WTC11 (cell line): ENCODE data around the gene BMP8A. TPM values are rescaled to one million over a fixed set of nuclear protein-coding genes. Genes with fewer than 3 reads are reported as not detected.
"Not testable (repeated sequence)": the region's sequence is repeated elsewhere in the genome, so short reads cannot be mapped to it uniquely, and the experiment has no call there.

Source experiments
- ATAC-seq: fragments of 200-7000 bp; cut with Tn5 transposase; 2 replicates; pipeline ENCODE4 v1.10.0; 2021; ENCODE audit warnings: mild to moderate bottlenecking, moderate library complexity
- CTCF ChIA-PET: fragments of 300-600 bp; sonication (Branson Sonifier 250); formaldehyde crosslinking; loops from one replicate; lab custom pipeline; 2021; ENCODE audit warnings: antibody characterized with exemption; lab: Charles Lee
- POLR2A ChIA-PET: fragments of 350-600 bp; sonication (Branson Sonifier 250); formaldehyde crosslinking; loops from one replicate; lab custom pipeline; 2021; ENCODE audit warnings: antibody characterized with exemption; lab: Charles Lee
- DNase-seq: peaks from one replicate; pipeline ENCODE4 v3.0.0; 2021; ENCODE audit warnings: low spot score
- H3K27ac Mint-ChIP-seq: 2 replicates; pipeline ENCODE4 v1.8.0; 2021; ENCODE audit warnings: mixed read lengths
- H3K27me3 Mint-ChIP-seq: 2 replicates; pipeline ENCODE4 v1.8.0; 2021; ENCODE audit warnings: low read depth, mild to moderate bottlenecking, moderate library complexity, mixed read lengths
- H3K36me3 Mint-ChIP-seq: 2 replicates; pipeline ENCODE4 v1.8.0; 2021; ENCODE audit warnings: mixed read lengths
- H3K4me1 Mint-ChIP-seq: 2 replicates; pipeline ENCODE4 v1.8.0; 2022; ENCODE audit warnings: mixed read lengths
- H3K4me3 Mint-ChIP-seq: 2 replicates; pipeline ENCODE4 v1.8.0; 2021; ENCODE audit warnings: mild to moderate bottlenecking, moderate library complexity, mixed read lengths
- H3K9me3 Mint-ChIP-seq: 2 replicates; pipeline ENCODE4 v1.8.0; 2021; ENCODE audit warnings: mixed read lengths
- ESRRA ChIP-seq: sonication (generic); formaldehyde crosslinking; IDR thresholded peaks from 2 replicates; pipeline ENCODE4 v1.8.1; 2022; ENCODE audit warnings: mild to moderate bottlenecking, missing genetic modification reagents, borderline replicate concordance
- FOXJ3 ChIP-seq: sonication (generic); formaldehyde crosslinking; IDR thresholded peaks from 2 replicates; pipeline ENCODE4 v1.9.0; 2021; ENCODE audit warnings: missing genetic modification reagents, mild to moderate bottlenecking, borderline replicate concordance
- HMGA2 ChIP-seq: fragments of 250-450 bp; sonication (Bioruptor Pico); IDR thresholded peaks from 2 replicates; pipeline ENCODE4 v1.4.0; 2021; ENCODE audit warnings: mild to moderate bottlenecking, moderate library complexity
- KAT7 ChIP-seq: sonication (generic); formaldehyde crosslinking; IDR thresholded peaks from 2 replicates; pipeline ENCODE4 v1.8.1; 2023; ENCODE audit warnings: missing genetic modification reagents, mild to moderate bottlenecking, borderline replicate concordance
- NR2C2 ChIP-seq: sonication (generic); formaldehyde crosslinking; IDR thresholded peaks from 2 replicates; pipeline ENCODE4 v1.8.0; 2022; ENCODE audit warnings: mild to moderate bottlenecking, missing genetic modification reagents
- NR3C1 ChIP-seq: sonication (generic); formaldehyde crosslinking; conservative IDR thresholded peaks from 2 replicates; pipeline ENCODE4 v1.8.1; 2023; ENCODE audit warnings: low read depth, mild to moderate bottlenecking, missing genetic modification reagents
- OVOL2 ChIP-seq: fragments of 250-450 bp; sonication (Bioruptor Pico); IDR thresholded peaks from 2 replicates; pipeline ENCODE4 v1.9.0; 2021; ENCODE audit warnings: mild to moderate bottlenecking, borderline replicate concordance
- ZNF121 ChIP-seq: sonication (generic); formaldehyde crosslinking; IDR thresholded peaks from 2 replicates; pipeline ENCODE4 v1.8.0; 2023; ENCODE audit warnings: missing genetic modification reagents
- ZNF232 ChIP-seq: sonication (generic); formaldehyde crosslinking; IDR thresholded peaks from 2 replicates; pipeline ENCODE4 v1.8.0; 2022; ENCODE audit warnings: mild to moderate bottlenecking, missing genetic modification reagents
- total RNA-seq: library from RNA; stranded (reverse); gene quantifications from 3 replicates; pipeline ENCODE4 v1.2.3, GENCODE V29; 2021
- TF ChIP-seq, protein P1 (sequence below): sonication (generic); formaldehyde crosslinking; IDR thresholded peaks from 2 replicates; pipeline ENCODE4 v1.8.1; 2023; ENCODE audit warnings: mild to moderate bottlenecking, missing genetic modification reagents
- TF ChIP-seq, protein P2 (sequence below): fragments of 200-600 bp; IDR thresholded peaks from 2 replicates; pipeline ENCODE4 v1.8.0; 2022; ENCODE audit warnings: antibody characterized with exemption
- TF ChIP-seq, protein P3 (sequence below): fragments of 250-450 bp; sonication (Bioruptor Pico); conservative IDR thresholded peaks from 2 replicates; pipeline ENCODE4 v1.9.0; 2021; ENCODE audit warnings: mild to moderate bottlenecking

The BMP8A gene
- total RNA-seq, 1 experiment from 2014 or later: 0.94 TPM

DNA sequence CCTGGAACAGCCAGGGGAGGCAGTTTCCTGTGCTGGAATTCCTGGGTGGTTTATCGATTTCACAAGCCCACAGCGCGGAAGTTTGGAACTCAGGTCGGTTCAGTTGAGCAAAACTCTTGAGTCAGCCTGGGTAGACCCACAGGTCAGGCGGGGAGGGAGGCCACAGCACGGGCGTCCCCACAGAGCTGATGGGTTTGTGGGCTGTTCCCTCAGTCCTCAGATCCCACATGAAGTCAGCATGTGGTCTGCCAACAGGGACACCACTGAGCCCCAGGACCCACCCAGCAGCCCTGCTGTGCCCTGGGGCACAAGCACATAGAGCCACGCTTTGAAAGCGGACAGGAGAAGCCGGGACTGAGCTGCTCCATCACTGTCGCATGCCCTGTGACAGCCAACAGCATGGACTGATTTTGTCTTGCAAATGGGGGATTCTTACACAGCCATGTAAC is 17.4 kb downstream of the BMP8A start:
- ATAC-seq (no peak), DNase-seq (no peak)
- CTCF ChIA-PET: interaction anchor here (1.4 to 1.5 kb wide), 2 partner anchors 30 to 149 kb away, joined by 3 to 9 read pairs; no protein-coding TSS in a partner anchor
- H3K27ac Mint-ChIP-seq: no peak overlapping the region
- H3K4me3 Mint-ChIP-seq: no peak overlapping the region
- peaks cover 12% of the 10 kb centered on the region for H3K4me1 Mint-ChIP-seq
- H3K36me3 Mint-ChIP-seq: no peaks in the 10 kb centered on the region
- H3K27me3 Mint-ChIP-seq: peaks cover 13% of the 10 kb centered on the region
- POLR2A ChIA-PET: no interaction called here
- no peaks in the 10 kb centered on the region for H3K9me3 Mint-ChIP-seq
- no peak for TF ChIP-seq KAT7 (CRISPR knock-in tag)
- TF ChIP-seq HMGA2 (CRISPR knock-in tag): no peak
- no peak for TF ChIP-seq ESRRA
- no peak for TF ChIP-seq NR2C2 (CRISPR knock-in tag)
- TF ChIP-seq NR3C1 (CRISPR knock-in tag): no peak
- no peak for TF ChIP-seq ZNF121 (CRISPR knock-in tag)
- TF ChIP-seq FOXJ3 (CRISPR knock-in tag): no peak
- no peak for TF ChIP-seq ZNF232 (CRISPR knock-in tag)
- TF ChIP-seq, protein P1, sequence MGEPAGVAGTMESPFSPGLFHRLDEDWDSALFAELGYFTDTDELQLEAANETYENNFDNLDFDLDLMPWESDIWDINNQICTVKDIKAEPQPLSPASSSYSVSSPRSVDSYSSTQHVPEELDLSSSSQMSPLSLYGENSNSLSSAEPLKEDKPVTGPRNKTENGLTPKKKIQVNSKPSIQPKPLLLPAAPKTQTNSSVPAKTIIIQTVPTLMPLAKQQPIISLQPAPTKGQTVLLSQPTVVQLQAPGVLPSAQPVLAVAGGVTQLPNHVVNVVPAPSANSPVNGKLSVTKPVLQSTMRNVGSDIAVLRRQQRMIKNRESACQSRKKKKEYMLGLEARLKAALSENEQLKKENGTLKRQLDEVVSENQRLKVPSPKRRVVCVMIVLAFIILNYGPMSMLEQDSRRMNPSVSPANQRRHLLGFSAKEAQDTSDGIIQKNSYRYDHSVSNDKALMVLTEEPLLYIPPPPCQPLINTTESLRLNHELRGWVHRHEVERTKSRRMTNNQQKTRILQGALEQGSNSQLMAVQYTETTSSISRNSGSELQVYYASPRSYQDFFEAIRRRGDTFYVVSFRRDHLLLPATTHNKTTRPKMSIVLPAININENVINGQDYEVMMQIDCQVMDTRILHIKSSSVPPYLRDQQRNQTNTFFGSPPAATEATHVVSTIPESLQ: no peak

DNA sequence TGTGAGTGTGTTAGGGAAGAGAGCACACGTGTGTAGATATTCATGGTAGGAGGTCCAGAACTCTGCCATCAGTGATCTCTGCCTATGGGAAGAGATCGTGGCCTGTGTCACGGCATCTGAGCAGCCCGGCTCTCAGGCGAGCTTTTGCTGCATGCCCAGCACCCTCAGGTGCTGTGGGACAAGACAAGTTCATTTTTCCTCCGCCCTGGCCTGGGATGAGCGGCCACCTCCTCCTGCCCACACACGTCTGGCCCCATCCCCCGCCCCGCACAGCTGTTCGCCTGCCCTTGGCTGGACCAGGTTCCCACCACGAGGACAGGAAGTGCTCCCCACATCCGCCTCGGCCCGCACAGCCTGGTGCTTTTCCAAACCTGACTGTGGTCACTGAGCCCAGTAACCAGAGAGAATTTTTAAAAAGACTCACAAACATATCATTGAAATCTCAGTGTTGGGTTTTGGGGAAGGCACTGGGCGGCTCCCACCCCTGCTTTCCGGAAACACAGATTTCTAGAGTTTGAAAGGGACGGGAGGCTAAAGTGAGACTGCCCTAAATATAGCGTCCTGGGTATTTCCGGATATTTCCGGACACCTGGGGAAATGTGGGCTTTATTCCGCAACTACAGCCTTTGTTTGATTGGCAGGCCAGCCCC is 18.0 kb downstream of the BMP8A start:
- no peak overlapping the region for H3K27ac Mint-ChIP-seq
- no peak overlapping the region for H3K4me3 Mint-ChIP-seq
- H3K4me1 Mint-ChIP-seq: peaks cover 12% of the 10 kb centered on the region
- no peak for DNase-seq
- peaks cover 13% of the 10 kb centered on the region for H3K27me3 Mint-ChIP-seq
- CTCF ChIA-PET: interaction anchor here (1.5 kb wide), 1 partner anchor 29 kb away, joined by 9 read pairs; no protein-coding TSS in a partner anchor
- TF ChIP-seq, protein P2, sequence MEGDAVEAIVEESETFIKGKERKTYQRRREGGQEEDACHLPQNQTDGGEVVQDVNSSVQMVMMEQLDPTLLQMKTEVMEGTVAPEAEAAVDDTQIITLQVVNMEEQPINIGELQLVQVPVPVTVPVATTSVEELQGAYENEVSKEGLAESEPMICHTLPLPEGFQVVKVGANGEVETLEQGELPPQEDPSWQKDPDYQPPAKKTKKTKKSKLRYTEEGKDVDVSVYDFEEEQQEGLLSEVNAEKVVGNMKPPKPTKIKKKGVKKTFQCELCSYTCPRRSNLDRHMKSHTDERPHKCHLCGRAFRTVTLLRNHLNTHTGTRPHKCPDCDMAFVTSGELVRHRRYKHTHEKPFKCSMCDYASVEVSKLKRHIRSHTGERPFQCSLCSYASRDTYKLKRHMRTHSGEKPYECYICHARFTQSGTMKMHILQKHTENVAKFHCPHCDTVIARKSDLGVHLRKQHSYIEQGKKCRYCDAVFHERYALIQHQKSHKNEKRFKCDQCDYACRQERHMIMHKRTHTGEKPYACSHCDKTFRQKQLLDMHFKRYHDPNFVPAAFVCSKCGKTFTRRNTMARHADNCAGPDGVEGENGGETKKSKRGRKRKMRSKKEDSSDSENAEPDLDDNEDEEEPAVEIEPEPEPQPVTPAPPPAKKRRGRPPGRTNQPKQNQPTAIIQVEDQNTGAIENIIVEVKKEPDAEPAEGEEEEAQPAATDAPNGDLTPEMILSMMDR: no peak
- TF ChIP-seq OVOL2 (CRISPR knock-in tag): no peak
- TF ChIP-seq, protein P3, sequence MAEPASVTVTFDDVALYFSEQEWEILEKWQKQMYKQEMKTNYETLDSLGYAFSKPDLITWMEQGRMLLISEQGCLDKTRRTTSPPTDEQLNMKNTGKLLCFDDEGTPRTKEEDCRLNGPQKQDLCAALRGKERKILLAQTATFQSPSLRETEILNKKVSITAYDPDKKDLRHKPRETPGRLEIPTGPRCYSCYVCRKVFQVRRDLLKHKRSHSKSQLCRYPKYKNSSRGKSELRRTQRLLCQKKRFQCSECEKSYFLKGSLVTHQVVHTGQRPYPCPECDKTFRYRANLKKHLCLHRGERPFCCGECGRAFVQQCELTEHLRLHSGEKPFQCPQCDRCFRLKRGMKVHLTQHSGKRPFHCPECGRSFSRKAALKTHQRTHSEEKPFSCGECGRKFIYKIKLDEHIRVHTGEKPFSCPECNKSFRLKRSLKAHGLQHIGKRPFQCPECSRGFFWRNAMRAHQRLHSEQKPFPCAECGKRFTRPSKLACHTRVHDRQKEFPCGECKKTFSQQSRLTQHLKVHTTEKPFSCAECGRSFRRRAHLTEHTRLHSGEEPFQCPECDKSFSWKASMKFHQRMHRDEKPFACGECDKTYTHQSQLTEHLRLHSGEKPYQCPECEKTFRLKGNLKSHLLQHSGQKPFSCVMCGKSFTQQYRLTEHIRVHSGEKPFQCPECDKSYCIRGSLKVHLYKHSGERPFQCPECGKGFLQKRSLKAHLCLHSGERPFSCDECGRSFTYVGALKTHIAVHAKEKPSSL (CRISPR knock-in tag): no peak
- TF ChIP-seq, all 79 proteins: peak for 0
- Mint-ChIP-seq H3K36me3 (no peaks in the 10 kb centered on the region), H3K9me3 (no peaks in the 10 kb centered on the region)
- ATAC-seq: no peak
- POLR2A ChIA-PET: no interaction called here

DNA sequence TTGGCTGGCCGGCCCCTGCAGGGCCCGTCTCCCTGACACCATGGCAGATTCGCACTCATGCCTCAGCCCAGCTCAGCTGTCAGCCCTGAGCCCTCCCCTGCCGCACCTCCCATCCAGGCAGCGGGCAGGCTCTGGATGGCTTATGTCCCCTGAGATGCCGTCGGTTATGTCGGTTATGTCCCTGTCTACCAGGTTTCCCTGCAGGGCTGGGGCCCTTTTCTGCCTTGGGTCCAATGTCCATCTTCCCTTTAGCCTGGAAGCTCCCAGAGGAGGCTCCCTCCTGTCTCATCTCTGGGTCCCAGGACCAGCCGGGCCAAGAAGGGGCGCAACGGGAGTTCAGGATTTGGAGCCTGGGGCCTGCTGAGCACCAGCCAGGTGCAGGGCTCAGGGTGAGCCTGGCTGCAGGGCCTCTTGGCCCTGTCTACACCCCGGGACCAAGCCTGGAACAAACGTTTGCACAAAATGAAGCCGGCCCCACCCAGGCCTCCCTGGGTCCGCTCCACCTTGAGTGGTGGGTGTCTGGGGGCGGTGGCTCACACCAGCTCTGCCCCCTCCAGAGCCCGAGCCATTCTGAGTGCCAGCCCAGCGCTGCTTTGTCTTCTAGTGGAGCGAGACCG is 19.2 kb downstream of the BMP8A start:
- CTCF ChIA-PET: interaction anchor here (1.0 kb wide), 1 partner anchor 28 kb away, joined by 5 read pairs; no protein-coding TSS in a partner anchor
- H3K27ac Mint-ChIP-seq, H3K9me3 Mint-ChIP-seq, DNase-seq, H3K36me3 Mint-ChIP-seq, ATAC-seq, POLR2A ChIA-PET, H3K4me3 Mint-ChIP-seq: not testable (repeated sequence)
- peaks cover 17% of the 10 kb centered on the region for H3K27me3 Mint-ChIP-seq
- H3K4me1 Mint-ChIP-seq: peaks cover 12% of the 10 kb centered on the region

DNA sequence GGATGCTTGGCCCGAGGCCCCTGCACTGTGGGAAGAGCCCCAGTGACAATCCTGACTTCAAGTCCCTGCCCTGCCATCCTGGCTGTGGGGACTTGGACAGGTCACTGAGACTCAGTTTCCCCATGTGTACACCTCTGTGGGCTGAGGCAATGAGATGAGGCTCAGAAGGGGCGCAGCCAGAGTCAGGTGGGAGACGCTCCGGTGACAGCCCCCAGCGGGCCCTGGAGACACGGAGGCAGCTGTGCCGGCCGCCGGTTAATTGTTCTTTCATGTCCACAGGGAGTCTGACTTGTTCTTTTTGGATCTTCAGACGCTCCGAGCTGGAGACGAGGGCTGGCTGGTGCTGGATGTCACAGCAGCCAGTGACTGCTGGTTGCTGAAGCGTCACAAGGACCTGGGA is 20.0 kb downstream of the BMP8A start:
- POLR2A ChIA-PET, CTCF ChIA-PET, ATAC-seq: not testable (repeated sequence)

DNA sequence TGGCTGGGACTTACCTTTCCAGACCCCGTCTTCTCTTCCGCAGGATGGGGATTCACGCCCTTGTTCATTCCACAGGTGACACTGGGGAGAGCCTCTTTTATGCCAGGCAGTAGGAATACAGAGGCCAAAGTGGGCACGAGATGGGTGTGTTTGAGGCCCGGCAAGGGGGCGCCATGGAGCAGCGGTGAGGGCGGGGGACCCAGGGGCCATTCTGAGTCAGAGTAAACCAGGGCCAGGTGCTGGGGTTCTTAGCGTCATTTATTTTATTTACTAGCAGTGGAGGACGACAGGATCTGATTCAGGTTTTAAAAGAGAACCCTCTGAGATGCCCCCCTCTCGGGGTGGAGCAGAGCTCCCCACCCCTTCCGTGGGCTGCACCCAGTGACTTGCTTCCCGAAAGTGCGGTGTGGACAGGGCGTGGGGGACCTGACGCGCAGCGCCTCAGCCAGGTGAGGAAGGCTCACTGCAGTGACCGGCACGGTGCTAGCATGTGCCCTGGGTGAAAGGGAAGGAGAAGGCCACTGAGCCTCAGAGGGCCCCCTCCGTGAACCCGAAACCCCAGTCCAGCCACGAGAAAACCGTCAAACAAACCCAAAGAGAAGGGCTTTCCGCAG is 20.9 kb downstream of the BMP8A start:
- ATAC-seq: peak; percentile 75
- H3K36me3 Mint-ChIP-seq, DNase-seq, CTCF ChIA-PET, H3K9me3 Mint-ChIP-seq, POLR2A ChIA-PET, H3K4me3 Mint-ChIP-seq, H3K27ac Mint-ChIP-seq: not testable (repeated sequence)
- Mint-ChIP-seq H3K27me3 (peaks cover 20% of the 10 kb centered on the region), H3K4me1 (peaks cover 10% of the 10 kb centered on the region)

More for the DNA sequence above, 20.0 kb downstream of the BMP8A start:
- not testable (repeated sequence) for H3K9me3 Mint-ChIP-seq, H3K36me3 Mint-ChIP-seq, H3K4me3 Mint-ChIP-seq, H3K27ac Mint-ChIP-seq, DNase-seq
- peaks cover 18% of the 10 kb centered on the region for H3K27me3 Mint-ChIP-seq
- H3K4me1 Mint-ChIP-seq: peaks cover 12% of the 10 kb centered on the region

DNA sequence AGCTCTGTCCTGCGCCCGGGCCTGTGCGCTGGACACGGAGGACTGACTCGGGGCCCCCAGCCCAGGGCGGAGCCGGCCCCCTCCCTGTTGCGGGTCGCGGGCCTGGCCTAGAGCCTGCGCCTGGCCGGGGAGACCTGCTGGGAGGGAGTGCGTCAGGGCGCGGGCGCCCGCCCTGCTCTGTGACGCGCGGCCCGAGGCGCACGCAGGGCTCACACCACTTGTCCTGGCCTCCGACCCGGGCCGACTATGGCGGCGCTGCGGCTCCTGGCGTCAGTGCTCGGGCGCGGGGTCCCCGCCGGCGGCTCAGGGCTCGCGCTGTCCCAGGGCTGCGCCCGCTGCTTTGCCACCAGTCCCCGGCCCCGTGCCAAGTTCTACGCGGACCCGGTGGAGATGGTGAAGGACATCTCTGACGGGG is 23.3 kb downstream of the BMP8A start:
- CTCF ChIA-PET, H3K27me3 Mint-ChIP-seq, H3K4me3 Mint-ChIP-seq, H3K9me3 Mint-ChIP-seq, POLR2A ChIA-PET, H3K27ac Mint-ChIP-seq, H3K36me3 Mint-ChIP-seq, H3K4me1 Mint-ChIP-seq: not testable (repeated sequence)
- DNase-seq (peak; percentile 36), ATAC-seq (peak; percentile 65)
